BE2C (cell line): ENCODE results near the gene TXNRD1.

Experiments used
- DNase-seq: peaks from one replicate; pipeline ENCODE4 v3.0.0-alpha.2; 2020
- H3K27me3 ChIP-seq: fragments of 250-450 bp; sonication (Bioruptor Pico); 2 replicates; pipeline ENCODE4 v1.5.1; 2020; ENCODE audit warnings: mild to moderate bottlenecking
- H3K36me3 ChIP-seq: fragments of 250-450 bp; sonication (Bioruptor Pico); 2 replicates; pipeline ENCODE4 v1.5.1; 2020; ENCODE audit warnings: mild to moderate bottlenecking
- H3K4me1 ChIP-seq: fragments of 250-450 bp; sonication (Bioruptor Pico); 2 replicates; pipeline ENCODE4 v1.5.1; 2020
- H3K4me3 ChIP-seq: 2 replicates; pipeline ENCODE4 v1.5.1; 2011; ENCODE audit warnings: low read depth, low read length
- H3K9me3 ChIP-seq: fragments of 250-450 bp; sonication (Bioruptor Pico); 2 replicates; pipeline ENCODE4 v1.5.1; 2020
- CTCF ChIP-seq: IDR thresholded peaks from 2 replicates; pipeline ENCODE4 v1.5.1; 2012; ENCODE audit warnings: mild to moderate bottlenecking, low read depth, low read length

TXNRD1 gene

GRCh38 chr12:104305349-104305748, 89.8 kb downstream of the TXNRD1 start:
- Histone ChIP-seq H3K4me3 (no peak overlapping the region), H3K4me1 (peaks cover 4% of the 10 kb centered on the region; the same call in 1 of the 2 replicates), H3K27me3 (no peaks in the 10 kb centered on the region), H3K36me3 (peaks cover 39% of the 10 kb centered on the region), H3K9me3 (no peaks in the 10 kb centered on the region)
- DNase-seq = no peak
- no peak for TF ChIP-seq CTCF

GRCh38 chr12:104306376-104306775, 90.8 kb downstream of the TXNRD1 start:
- H3K9me3 ChIP-seq = no peaks in the 10 kb centered on the region
- no peak for TF ChIP-seq CTCF
- peaks cover 4% of the 10 kb centered on the region; the same call in 1 of the 2 replicates for H3K4me1 ChIP-seq
- no peaks in the 10 kb centered on the region for H3K27me3 ChIP-seq
- peaks cover 43% of the 10 kb centered on the region for H3K36me3 ChIP-seq
- no peak for DNase-seq
- no peak overlapping the region for H3K4me3 ChIP-seq

GRCh38 chr12:104306943-104307654, 91.5 kb downstream of the TXNRD1 start:
- no peak for TF ChIP-seq CTCF
- peaks cover 4% of the 10 kb centered on the region; the same call in 1 of the 2 replicates for H3K4me1 ChIP-seq
- no peaks in the 10 kb centered on the region for H3K27me3 ChIP-seq
- no peak overlapping the region for H3K4me3 ChIP-seq
- no peak for DNase-seq
- no peaks in the 10 kb centered on the region for H3K9me3 ChIP-seq
- peaks cover 43% of the 10 kb centered on the region for H3K36me3 ChIP-seq

GRCh38 chr12:104307655-104308000, 92.0 kb downstream of the TXNRD1 start:
- no peak for TF ChIP-seq CTCF
- no peak overlapping the region for H3K4me3 ChIP-seq
- no peaks in the 10 kb centered on the region for H3K27me3 ChIP-seq
- no peaks in the 10 kb centered on the region for H3K9me3 ChIP-seq
- peaks cover 4% of the 10 kb centered on the region; the same call in 1 of the 2 replicates for H3K4me1 ChIP-seq
- H3K36me3 ChIP-seq = peaks cover 47% of the 10 kb centered on the region
- no peak for DNase-seq

GRCh38 chr12:104309446-104309993, 93.9 kb downstream of the TXNRD1 start:
- Histone ChIP-seq H3K36me3 (peaks cover 47% of the 10 kb centered on the region), H3K27me3 (no peaks in the 10 kb centered on the region), H3K4me1 (peaks cover 4% of the 10 kb centered on the region; the same call in 1 of the 2 replicates), H3K9me3 (no peaks in the 10 kb centered on the region), H3K4me3 (no peak overlapping the region)
- no peak for TF ChIP-seq CTCF
- DNase-seq = no peak
